Bronchial epithelial cell (primary cell): ENCODE measurements around the gene KNSTRN. TPM values are rescaled to one million over a fixed set of nuclear protein-coding genes. Genes with fewer than 3 reads are reported as not detected.

Experiments
- DNase-seq: peaks from one replicate; pipeline ENCODE4 v3.0.0-alpha.2; 2010; ENCODE audit warnings: low read depth
- FAIRE-seq: peaks from 2 replicates; lab custom pipeline; 2011; peaks lifted over from hg19 to GRCh38; lab: Jason Lieb, UNC
- H3K27me3 ChIP-seq: 2 replicates; pipeline ENCODE4 v1.5.1; 2011; ENCODE audit warnings: low read length; ENCODE audit not compliant: control insufficient read depth, insufficient read depth
- H3K36me3 ChIP-seq: 2 replicates; pipeline ENCODE4 v1.5.1; 2011; ENCODE audit warnings: low read length; ENCODE audit not compliant: control insufficient read depth, insufficient read depth
- H3K4me3 ChIP-seq: 2 replicates; pipeline ENCODE4 v1.5.1; 2011; ENCODE audit warnings: mild to moderate bottlenecking, low read depth, low read length, control low read depth
- CTCF ChIP-seq: IDR thresholded peaks from 2 replicates; pipeline ENCODE4 v1.5.1; 2011; ENCODE audit warnings: mild to moderate bottlenecking, moderate library complexity, low read length, control low read depth, inconsistent platforms; ENCODE audit not compliant: insufficient read depth, severe bottlenecking
- total RNA-seq: library from RNA; depleted of rRNA; stranded (reverse); fragments of >200 nt; gene quantifications from 2 replicates; pipeline ENCODE4 v1.2.1, GENCODE V29; 2014

The KNSTRN gene
- total RNA-seq, 1 donor from 2014 or later, result 56.9 TPM

- Histone ChIP-seq H3K27me3 (peaks cover 24% of the 10 kb centered on the region), H3K4me3 (peak overlapping the region; percentile 11), H3K36me3 (no peaks in the 10 kb centered on the region)
- no peak for FAIRE-seq
- TF ChIP-seq CTCF, result no peak
- DNase-seq, result no peak
These were observed 53.8 kb downstream of the KNSTRN start for GRCh38 chr15:40436116-40436891.

GRCh38 chr15:40436892-40437751, 54.6 kb downstream of the KNSTRN start:
- DNase-seq (no peak), FAIRE-seq (no peak)
- TF ChIP-seq CTCF, result no peak
- Histone ChIP-seq H3K36me3 (no peaks in the 10 kb centered on the region), H3K4me3 (no peak overlapping the region), H3K27me3 (peaks cover 24% of the 10 kb centered on the region)

GRCh38 chr15:40437752-40438687, 55.5 kb downstream of the KNSTRN start:
- H3K4me3 ChIP-seq, result no peak overlapping the region
- DNase-seq, result no peak
- FAIRE-seq, result peak; percentile 28
- TF ChIP-seq CTCF, result no peak
- H3K36me3 ChIP-seq, result no peaks in the 10 kb centered on the region
- peaks cover 22% of the 10 kb centered on the region for H3K27me3 ChIP-seq

GRCh38 chr15:40438712-40439111, 56.2 kb downstream of the KNSTRN start:
- Histone ChIP-seq H3K27me3 (peaks cover 22% of the 10 kb centered on the region), H3K4me3 (no peak overlapping the region), H3K36me3 (no peaks in the 10 kb centered on the region)
- DNase-seq (no peak), FAIRE-seq (no peak)
- no peak for TF ChIP-seq CTCF

GRCh38 chr15:40439461-40439959, 57.0 kb downstream of the KNSTRN start:
- FAIRE-seq, result no peak
- Histone ChIP-seq H3K36me3 (no peaks in the 10 kb centered on the region), H3K27me3 (peaks cover 22% of the 10 kb centered on the region), H3K4me3 (peak overlapping the region; percentile 64)
- peak; percentile 28 for DNase-seq
- no peak for TF ChIP-seq CTCF
